HEK293T (cell line): ENCODE data around the gene PAQR9.

Experiments used
- BHLHE40 ChIP-seq: fragments of 450-650 bp; IDR thresholded peaks from 2 replicates; pipeline ENCODE4 v1.6.1; 2016; ENCODE audit warnings: mild to moderate bottlenecking, moderate library complexity, borderline replicate concordance
- FOXM1 ChIP-seq: fragments of 450-650 bp; IDR thresholded peaks from 2 replicates; pipeline ENCODE4 v1.6.1; 2017; ENCODE audit warnings: mild to moderate bottlenecking, borderline replicate concordance
- SP1 ChIP-seq: fragments of 450-650 bp; IDR thresholded peaks from 2 replicates; pipeline ENCODE4 v1.6.1; 2017
- TARDBP ChIP-seq: fragments of 450-650 bp; IDR thresholded peaks from 2 replicates; pipeline ENCODE4 v1.6.1; 2016

GRCh38 chr3:142960322-142960850, 3.1 kb downstream of the PAQR9 start:
- TF ChIP-seq SP1 (no peak), TARDBP (no peak), FOXM1 (no peak), BHLHE40 (no peak)
